Measurements from ENCODE around the gene SYT3.

GRCh38 chr19:50667177-50667758 is 27.6 kb upstream of the SYT3 start:
- TF ChIP-seq CTCF (IDR thresholded peaks at IDR 0.05) (no peak), POLR2A (IDR thresholded peaks at IDR 0.05) (no peak)
